HG02981 (cell line): ENCODE measurements around the gene SHTN1.

Source experiments
- ATAC-seq: cut with Tn5 transposase; IDR thresholded peaks from one replicate; pipeline ENCODE4 v1.9.1; 2021; ENCODE audit warnings: mild to moderate bottlenecking, moderate library complexity; ENCODE audit not compliant: unreplicated experiment

SHTN1 gene

DNA sequence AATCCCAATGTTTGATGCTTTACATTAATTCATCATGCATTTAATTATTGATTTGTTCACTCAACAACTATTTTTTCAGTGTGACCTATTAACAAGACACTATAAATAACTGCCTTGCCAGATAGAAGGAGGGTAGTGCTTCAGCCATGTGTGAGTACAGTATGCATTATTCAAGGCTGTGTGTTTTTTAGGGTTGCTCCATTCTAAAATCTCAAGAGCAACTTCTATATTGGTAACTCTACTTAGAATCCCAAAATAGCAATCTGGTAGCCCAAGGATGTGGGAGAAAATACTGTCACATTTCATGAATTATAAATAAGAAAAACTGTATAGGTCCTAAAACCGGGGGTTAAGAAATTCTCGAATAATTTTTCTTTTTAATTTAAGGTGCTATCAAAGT is 85.8 kb downstream of the SHTN1 start:
- no peak for ATAC-seq

DNA sequence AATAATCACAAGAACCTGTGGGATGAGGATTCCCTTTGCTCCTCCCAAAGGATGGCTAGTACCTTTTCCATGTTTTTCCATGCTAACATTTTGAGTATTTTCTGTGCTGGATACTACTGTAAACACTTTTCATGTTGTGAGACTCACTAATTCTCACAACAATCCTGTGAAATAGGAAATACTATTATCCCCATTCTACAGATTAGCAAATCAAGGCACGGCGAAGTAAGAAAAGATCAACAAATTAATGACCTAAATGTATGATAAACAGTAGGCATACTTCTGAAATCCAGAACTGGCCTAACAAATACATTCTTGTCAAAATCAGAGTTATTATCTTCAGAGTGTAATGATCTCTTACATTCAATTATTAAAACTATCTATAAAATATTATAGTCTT is 86.4 kb downstream of the SHTN1 start:
- ATAC-seq: no peak

- no peak for ATAC-seq
Measured at GRCh38 chr10:116917481-116917880, 87.5 kb downstream of the SHTN1 start.

DNA sequence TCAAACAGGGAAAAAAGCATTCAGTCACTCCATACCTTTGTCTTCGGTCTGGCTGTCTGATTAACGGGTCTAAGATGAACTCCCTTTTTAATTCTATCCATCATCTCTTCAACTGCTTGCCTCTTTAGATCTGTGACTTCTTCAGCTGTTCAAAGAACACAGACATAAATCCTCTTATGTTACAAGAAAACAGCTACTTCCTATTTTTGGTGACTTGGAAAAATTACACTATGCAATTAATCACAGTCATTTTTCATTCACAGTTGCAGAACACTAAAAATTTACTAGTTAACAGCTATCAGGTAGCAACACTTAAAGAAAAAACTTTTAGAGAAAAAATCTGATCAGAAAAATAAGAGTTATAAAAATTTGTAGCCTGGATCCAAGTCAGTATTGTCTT is 89.6 kb downstream of the SHTN1 start:
- ATAC-seq: no peak

GRCh38 chr10:116913695-116914094 is 91.3 kb downstream of the SHTN1 start:
- ATAC-seq: no peak

DNA sequence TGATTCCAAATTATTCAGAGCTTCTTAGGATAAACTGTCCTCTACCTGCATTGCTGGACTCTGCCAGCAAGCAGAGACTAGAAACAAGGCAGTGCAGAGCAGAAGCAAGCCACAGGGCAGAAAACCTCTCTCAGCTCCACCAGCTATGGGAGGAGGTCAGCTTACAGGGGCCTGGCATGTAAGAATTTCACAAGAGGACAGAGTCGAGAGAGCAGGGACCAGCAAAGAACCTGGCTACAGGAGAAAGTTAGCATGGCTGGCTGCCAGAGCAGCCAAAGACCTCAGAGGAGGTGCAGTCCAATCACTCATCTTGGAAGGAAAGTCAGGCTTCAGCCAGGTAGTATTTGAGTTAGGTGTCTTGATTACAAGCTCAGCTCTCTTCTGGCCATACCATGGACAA is 92.8 kb downstream of the SHTN1 start:
- no peak for ATAC-seq

- no peak for ATAC-seq
Measured at GRCh38 chr10:116910910-116911309, 94.1 kb downstream of the SHTN1 start.

DNA sequence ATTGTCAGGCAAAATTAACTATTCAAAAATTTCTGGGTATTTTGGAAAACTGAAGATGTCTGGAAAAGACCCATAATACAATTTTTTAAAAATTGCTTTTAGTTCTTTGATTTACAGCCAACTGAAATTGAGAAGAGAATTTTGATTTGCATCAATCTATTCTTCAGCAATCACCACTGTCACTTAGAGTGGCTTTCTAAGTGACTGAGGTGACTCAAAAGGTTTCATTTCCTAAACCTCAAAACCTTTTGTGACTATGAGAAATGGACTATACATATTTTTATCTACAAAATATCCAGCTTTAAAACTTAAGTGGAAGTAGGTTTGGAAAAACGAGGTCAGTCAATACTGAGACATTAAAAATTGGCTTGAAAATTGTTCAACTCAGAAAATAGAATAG is 95.7 kb downstream of the SHTN1 start:
- ATAC-seq: no peak

GRCh38 chr10:116907245-116907987 is 97.6 kb downstream of the SHTN1 start:
- no peak for ATAC-seq

GRCh38 chr10:116905845-116906210 is 99.2 kb downstream of the SHTN1 start:
- no peak for ATAC-seq

- no peak for ATAC-seq
Measured at GRCh38 chr10:116899626-116900025, 105.4 kb downstream of the SHTN1 start.

- ATAC-seq: no peak
Measured at GRCh38 chr10:116893686-116894037, 111.3 kb downstream of the SHTN1 start.

DNA sequence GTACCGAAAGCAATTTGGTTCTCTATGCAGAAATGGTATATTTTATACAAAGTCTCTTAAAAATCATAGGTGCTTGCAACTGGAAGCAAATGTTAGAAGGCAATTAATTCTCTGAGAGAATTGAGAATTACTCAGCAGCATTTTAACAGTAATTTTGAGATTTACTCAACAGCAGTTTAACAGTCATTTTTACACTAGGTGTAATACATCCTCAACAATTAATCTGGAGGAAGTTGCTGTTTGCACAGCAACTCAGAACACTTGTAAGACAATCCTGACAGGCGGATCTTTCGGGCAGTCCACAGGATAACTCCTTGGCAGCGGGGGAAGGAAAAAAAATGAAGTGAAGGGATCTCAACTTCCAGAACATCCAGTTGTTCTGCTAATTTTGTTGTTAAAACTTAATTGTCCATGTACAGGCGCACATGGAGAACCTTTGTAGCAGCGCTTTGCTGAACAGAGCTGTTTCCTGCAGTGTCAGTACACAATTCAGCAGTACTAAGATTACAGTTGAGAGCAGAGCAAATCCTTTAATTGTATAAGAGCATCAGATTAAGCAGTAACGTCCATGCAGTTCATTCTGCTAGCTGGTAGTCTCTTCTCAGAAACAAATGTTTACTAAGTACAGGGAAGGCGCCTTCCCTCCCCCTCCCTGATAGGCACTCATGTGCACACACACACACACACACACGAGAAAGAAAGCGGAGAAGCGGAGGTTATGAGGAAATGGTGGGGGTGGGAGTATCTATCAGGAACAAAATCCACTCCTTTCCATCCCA is 111.9 kb downstream of the SHTN1 start:
- ATAC-seq: no peak

DNA sequence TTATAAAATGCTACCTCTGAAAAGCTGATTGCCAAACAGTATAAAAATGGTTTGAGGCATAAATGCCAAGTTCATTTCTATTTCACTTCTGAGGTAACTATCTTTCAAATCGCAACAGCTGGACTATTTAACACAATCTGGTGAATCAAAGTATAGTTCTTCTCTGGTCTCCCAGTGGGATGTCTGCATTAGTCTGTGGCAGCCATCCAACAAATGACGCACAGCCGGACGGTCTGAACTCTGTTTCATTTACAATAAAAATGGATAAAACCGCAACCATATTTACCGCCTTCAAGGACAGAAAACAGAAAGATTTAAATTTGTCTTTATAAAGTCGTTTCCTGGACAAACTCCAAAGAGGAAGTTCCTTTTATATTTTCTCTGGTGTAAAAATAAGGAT is 113.8 kb downstream of the SHTN1 start:
- ATAC-seq: no peak

- no peak for ATAC-seq
Measured at GRCh38 chr10:116889066-116889465, 115.9 kb downstream of the SHTN1 start.

- no peak for ATAC-seq
Measured at GRCh38 chr10:116888380-116889055, 116.5 kb downstream of the SHTN1 start.

- ATAC-seq: no peak
Measured at GRCh38 chr10:116886772-116887171, 118.2 kb downstream of the SHTN1 start.

- ATAC-seq: no peak
Measured at GRCh38 chr10:116882639-116883038, 122.3 kb downstream of the SHTN1 start.

GRCh38 chr10:116880716-116881482 is 124.1 kb downstream of the SHTN1 start:
- ATAC-seq: no peak

DNA sequence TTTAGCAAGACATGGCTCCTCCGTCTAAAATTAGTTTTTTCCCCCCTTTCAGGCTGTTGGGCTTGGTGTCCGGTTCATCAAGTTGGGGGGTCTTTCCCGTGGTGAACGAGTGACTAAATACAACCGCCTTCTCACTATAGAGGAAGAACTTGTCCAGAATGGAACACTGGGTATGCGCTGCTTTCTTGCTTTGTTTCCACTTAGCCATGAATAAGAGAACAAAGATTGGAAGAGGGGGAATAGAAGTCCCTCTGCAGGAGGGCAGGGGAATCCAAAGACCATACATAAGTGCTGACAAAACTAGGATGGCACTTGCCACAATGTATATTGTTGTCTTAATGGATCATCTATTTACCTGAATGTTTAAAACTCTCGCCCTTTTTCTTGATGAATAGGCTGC is 125.2 kb downstream of the SHTN1 start:
- ATAC-seq: no peak

- no peak for ATAC-seq
Measured at GRCh38 chr10:116878123-116878522, 126.9 kb downstream of the SHTN1 start.
